HG03460 (cell line): ENCODE measurements around the gene MLYCD.

Source experiments
- ATAC-seq: cut with Tn5 transposase; IDR thresholded peaks from one replicate; pipeline ENCODE4 v1.9.1; 2021; ENCODE audit not compliant: unreplicated experiment

The MLYCD gene

DNA sequence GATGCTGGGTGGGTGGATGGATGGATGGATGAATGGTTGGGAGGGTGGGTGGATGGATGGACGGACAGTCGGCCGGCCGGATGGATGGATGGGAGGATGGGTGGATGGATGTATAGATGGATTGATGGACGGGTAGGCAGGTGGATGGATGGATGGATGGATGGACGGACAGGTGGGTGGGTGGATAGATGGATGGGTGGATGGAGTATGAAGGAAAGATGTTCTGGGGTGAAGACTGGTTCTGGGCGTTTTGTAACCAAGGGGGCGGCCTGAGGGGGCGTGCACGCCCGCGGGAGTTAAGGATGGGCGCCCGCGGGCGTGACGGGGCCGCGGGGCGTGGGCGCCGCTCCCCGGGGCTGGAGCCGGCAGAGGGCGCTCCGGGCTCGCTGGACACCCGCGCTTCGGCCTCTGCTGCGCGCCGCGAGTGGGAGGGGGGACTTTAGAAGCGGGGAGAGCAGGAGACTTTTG is 69.0 kb downstream of the MLYCD start, which contains the start of gene NECAB2:
Gene NECAB2 (plus strand): TSS at position 407 of the 468 bp plus-strand sequence. CDS start 405 bp downstream, outside the sequence.
- no peak for ATAC-seq

DNA sequence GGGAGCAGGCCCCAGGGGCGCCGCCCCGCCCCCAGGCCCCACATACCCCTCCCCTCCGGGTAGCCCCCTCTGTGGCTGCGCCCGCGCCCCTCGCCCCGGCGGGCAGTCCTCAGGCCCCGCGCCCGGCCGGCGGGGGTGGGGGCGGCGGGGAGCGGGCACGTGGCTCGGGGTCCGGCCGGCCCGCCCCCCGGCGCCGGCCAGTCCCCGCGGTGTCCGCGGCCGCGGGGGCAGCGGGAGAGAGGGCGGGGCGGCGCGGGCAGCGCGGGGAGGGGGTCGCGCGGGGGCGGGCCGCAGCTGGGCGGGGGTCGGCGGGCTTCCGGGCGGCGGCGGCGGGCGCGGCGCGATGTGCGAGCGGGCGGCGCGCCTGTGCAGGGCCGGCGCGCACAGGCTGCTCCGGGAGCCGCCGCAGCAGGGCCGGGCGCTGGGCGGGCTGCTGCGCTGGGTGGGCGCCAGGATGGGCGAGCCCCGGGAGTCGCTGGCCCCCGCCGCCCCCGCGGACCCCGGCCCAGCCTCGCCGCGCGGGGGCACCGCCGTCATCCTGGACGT is 69.5 kb downstream of the MLYCD start:
- no peak for ATAC-seq

DNA sequence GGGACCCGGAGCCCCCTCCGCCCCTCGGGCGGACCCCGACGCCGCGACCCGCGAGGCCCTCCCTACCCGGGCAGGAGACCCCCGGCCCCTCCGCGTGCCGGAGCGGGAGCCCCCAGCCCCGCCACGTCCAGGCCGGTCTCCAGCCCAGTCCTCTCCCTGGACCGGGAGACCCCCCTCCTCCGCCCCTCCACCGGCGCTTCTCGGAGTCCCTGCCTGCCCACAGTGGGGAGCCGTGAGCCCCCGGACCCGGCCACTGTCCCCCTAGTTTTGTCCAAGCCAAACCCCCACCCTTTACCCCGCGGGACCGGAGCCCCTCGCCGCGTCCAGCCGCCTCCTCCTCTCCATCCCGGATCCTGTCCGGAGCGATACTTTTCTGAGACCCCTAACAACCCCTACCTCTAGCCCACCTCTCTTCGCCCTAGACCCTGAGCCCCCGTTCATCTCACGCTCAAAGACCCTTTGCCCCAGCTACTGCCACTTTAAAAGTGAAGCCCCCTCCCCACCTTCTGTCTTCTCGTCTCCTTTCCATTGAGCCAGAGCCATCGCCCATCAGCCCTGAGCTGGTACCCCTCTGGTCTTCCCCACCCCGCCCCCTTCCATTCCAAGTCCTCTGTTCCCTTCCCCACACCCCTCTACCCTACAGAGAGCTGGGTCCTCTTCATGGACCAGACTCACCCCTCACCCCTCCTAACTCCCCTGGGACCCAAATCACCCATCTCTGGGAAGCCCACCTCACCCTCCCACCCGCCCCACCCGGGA is 70.2 kb downstream of the MLYCD start:
- no peak for ATAC-seq

DNA sequence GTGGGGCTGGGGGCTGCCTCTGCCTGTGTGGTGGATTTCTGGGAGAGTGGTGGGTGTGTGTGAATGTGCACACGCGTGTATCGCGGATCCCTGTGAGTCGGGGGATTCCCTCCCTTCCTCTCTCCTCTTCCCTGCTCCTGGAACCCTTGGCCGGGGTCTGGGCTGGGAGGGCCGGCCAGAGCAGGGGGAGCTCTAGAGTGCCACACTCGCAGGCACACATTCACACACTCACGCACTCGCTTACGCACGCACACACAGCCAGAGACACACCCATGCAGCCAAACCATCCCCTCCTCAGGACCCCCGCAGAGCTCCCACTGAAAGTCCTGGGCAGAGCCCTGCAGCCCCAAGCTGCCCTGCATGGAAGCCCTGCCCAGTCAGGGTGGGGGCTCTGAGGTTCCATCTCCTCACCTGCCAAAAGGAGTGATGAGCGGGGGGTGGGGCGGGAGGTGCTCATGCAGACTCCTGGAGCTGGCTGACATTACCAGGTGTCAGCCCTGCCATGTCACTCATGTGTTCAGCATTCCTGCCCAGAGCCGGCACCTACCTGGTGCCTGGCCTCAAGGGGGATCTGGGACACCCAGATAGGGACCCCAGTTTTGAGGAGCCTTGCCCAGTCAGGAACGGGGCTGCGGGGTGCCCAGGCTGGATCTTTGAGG is 71.0 kb downstream of the MLYCD start:
- no peak for ATAC-seq

DNA sequence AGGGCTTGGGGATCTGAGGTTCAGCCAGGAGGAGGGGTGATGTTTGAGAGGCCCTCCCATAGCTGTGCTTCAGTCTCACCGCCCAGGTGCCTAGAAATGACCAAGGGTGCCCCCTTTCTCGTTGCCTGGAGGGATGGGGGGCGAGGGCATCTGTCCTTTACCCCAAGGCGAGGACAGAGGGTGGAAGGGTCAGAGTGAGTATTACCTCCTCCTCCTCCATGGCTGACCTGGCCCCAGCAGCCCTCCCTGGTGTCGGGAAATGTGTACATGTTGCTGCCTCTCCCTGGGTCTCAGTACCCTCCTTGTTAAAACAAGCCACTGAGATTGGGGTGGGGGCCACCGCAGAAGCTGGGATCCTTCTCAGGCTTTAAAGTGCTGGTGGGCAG is 71.5 kb downstream of the MLYCD start:
- ATAC-seq: no peak

DNA sequence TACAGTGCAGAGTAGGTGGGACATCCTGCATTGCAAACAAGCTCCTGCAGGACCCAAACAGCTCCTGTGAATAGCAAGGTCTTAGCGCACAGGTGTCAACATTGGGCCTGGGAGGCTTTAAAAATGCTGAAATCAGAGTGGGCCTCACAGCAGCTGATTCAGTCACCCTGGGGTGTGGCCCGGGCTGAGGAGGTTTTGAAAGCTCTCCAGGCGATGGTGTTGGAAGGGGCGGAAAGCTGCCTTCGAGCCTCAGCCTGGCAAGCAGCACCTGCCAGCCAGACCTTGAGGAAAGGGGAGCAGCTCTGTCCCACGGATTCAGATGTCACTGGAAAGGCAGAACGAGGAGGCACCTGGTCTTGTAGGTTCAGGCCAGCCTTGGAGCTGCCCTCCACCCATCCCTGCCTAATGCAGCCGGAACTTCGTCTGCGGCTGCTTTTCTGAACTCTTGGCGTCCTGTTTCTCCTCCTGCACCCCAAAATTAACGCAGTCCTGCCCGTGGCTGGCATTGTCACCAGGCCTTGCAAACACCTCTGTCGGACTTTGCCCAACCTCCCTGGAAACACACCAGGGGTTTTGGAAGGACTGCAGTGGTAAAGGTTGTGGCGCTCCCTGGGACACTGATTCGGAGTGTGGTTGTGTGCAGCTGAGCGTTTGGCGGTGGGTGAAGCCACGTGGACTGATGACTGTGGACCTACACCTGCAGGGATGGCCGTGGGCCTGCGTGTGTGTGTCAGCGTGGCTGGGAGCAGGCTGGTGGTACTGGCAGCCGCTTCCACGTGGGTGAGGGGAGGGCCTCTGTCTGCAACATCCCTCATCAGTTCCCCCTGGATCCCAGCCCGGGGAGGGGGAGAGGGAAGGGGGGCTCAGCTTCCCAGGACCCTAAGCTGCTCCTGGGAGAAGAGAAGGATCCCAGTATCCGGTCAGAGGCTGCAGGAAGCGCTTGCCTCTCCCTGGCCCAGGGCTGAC is 72.5 kb downstream of the MLYCD start:
- ATAC-seq: no peak

DNA sequence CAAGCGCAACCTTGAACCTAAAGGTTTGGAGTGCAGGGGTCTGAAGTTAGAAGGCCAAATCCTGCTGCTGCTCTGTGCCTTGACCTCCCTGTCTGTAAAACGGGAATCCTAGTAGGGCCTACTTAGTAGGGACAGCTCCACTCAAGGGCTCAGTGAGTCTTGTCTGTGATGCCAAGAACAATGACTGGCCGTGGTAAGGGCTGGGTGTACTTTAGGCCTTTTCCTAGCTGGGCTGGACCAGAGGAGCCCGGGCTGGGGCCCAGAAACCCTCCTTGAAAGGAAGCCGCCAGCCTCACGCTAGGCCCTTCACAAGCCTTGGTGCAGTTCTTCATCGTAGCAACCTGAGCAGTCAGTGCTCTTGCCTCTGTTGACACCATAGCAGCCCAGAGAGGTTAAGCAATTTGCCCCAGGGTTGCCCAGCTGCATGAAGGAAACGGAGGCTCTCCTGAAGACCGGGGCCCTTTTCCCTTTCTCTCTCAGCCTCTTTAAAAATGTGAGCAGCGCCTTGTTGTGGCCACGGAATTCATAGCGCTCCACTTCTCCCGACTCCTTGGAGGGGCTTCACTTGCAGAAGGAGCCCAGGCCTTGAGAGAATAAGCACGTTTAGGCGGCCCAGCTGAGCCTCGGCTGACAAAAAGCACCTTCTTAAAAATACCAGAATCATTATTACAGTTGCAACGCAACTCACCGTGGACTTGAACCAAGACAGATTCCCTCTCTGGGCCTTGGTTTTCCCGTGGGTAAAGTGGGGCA is 73.5 kb downstream of the MLYCD start:
- ATAC-seq: no peak

DNA sequence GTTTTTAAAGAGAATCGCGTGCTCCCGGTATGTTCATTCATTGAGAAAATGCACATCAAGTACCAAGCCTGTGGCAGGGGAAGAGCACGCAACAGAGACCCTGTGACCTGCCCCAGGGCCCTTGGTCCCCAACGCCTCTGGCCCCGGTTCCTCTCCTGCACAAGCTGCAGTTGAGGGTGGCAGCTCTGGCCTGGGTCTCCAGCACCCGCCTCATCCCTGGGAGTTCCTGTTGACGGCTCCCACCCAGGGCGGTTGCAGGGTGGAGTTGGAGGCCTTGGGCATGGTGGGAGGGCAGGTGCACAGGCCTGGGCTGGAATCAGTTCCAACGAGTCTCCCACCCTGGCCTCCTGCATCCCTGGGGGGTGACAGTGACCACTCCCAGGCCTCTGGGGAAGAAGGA is 74.2 kb downstream of the MLYCD start:
- no peak for ATAC-seq

DNA sequence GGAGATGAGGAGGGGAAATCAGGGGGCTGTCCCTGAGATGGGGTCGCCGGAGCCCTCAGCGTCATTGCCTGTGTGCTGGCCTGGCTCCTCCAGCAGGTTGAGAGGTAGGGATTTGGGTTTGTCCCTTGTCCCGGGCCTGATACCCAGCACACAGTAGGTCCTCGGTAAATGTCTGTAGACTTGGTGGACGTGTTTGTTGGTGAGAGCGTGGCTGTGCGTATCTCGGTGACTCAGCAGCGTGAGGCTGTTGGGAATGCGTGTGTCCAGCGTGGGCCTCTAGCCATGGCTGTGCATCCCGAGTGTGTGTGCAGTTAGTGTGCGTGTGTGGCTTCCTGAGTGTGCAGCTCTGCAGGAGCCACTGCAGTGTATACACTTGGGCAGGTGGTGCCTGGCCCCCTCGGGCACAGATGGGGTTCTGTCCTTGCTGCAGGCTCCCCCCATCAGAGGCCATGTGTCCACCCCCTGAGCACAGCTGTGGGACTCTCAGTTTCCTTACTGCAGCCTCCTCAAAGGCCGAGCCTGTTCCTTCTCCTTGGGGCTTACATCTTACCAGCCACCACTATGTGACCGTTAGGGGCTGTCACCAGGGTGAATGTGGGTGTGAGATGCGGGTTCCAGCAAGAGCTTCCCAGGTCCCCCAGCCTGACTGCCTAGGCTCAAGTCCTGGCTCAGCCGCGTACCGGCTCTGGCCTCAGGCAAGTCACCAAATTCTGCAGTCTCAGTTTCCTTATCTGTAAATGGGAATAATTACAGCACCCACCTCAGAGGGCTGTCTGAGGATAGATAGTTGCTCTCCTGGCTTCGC is 74.9 kb downstream of the MLYCD start:
- no peak for ATAC-seq

DNA sequence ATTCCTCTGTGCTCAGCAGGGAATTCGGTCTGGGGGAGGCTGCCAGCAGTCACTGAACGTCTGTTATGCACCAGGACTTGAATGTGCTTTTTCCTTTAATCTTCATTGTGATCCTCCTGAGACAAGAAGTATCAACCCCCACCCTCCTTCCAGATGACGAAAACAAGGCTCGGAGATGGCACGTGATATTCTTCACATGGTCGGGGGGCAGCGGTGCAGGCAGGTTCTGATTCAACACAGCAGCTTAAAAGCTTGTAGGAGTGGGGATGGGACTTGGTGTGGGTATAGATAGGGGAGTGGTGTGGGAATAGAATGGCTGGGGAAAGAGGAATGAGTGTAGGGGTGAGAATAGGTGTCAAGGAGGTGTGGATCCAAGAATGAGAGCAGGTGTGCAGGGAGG is 75.6 kb downstream of the MLYCD start:
- ATAC-seq: no peak

DNA sequence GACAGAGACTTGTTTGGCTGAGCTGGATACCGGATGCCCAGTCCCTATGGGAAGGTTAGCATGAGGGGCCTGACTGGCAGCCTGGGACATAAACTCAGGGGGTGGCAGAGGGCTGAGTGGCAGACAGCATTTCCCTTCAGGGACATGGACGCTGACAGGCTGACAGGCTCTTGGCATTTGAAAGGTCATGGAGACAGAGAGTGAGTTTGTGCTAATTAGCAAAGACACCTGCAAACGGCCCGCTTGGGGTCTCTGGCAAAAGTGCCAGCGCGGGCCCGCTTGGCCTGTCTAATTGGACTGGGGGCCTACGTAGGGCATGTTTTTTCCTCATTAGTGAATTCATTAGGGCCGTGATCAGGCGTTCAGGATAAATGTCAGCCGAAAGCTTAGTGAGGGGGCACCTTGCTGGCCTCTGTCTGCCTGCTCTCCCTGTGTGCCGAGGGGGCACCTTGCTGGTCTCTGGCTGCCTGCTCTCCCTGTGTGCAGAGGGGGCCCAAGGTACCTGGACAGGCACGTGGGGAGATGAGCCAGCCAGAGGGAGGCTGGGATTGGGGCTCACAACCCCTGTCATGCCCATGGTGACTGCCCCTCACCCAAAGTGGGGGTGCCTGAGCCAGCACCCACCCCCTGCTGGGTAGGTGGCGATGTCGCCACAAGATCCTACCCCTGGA is 76.8 kb downstream of the MLYCD start:
- ATAC-seq: no peak
